K562 (cell line): ENCODE results near the gene IGLON5. TPM values are rescaled to one million over a fixed set of nuclear protein-coding genes. Genes with fewer than 3 reads are reported as not detected.
A peak's percentile ranks its signal among the peaks of the same experiment; 100 is the strongest.

Experiments
- ELF4 ChIP-seq: fragments of 450-650 bp; formaldehyde crosslinking; IDR thresholded peaks from 2 replicates; pipeline ENCODE4 v1.4.0; 2022; ENCODE audit warnings: missing genetic modification characterization
- FOXA3 ChIP-seq, 2 experiments: fragments of 450-650 bp in 1 of 2; sonication (generic) in 1 of 2; formaldehyde crosslinking; IDR thresholded peaks in 1 of 2; conservative IDR thresholded peaks in 1 of 2; 2 replicates each; pipeline versions ENCODE4 v1.4.0 to v1.8.0; 2020 to 2022; ENCODE audit warnings: mild to moderate bottlenecking in 2 of 2, missing genetic modification reagents in 1 of 2
- HCFC1 ChIP-seq: IDR thresholded peaks from 2 replicates; pipeline ENCODE4 v1.6.1; 2012; ENCODE audit warnings: low read depth, low read length, improper control_type of control experiment
- HDAC1 ChIP-seq, 2 experiments: fragments of 450-650 bp; IDR thresholded peaks; 2 replicates each; pipeline ENCODE4 v1.6.1; 2016 to 2017; ENCODE audit warnings: inconsistent platforms in 1 of 2, mild to moderate bottlenecking in 1 of 2, moderate library complexity in 1 of 2
- MCM7 ChIP-seq, 2 experiments: fragments of 450-650 bp; IDR thresholded peaks; 2 replicates each; pipeline ENCODE4 v1.6.1; 2016 to 2018
- MITF ChIP-seq: IDR thresholded peaks from 2 replicates; pipeline ENCODE4 v1.6.1; 2014; ENCODE audit warnings: antibody characterized with exemption
- NFIC ChIP-seq: fragments of 450-650 bp; IDR thresholded peaks from 2 replicates; pipeline ENCODE4 v1.6.1; 2017; ENCODE audit warnings: mild to moderate bottlenecking, inconsistent platforms
- NFXL1 ChIP-seq: fragments of 450-650 bp; formaldehyde crosslinking; IDR thresholded peaks from 2 replicates; pipeline ENCODE4 v1.4.0; 2021; ENCODE audit warnings: mild to moderate bottlenecking
- NKRF ChIP-seq: fragments of 450-650 bp; IDR thresholded peaks from 2 replicates; pipeline ENCODE4 v1.6.1; 2016; ENCODE audit warnings: borderline replicate concordance
- PTBP1 ChIP-seq: fragments of 200-400 bp; formaldehyde crosslinking; IDR thresholded peaks from 2 replicates; pipeline ENCODE4 v1.6.1; 2017; ENCODE audit warnings: low read depth, low read length
- RAD51 ChIP-seq: fragments of 450-650 bp; IDR thresholded peaks from 2 replicates; pipeline ENCODE4 v1.7.1; 2016; ENCODE audit warnings: low read depth, mild to moderate bottlenecking, borderline replicate concordance
- RBFOX2 ChIP-seq: fragments of 200-400 bp; formaldehyde crosslinking; IDR thresholded peaks from 2 replicates; pipeline ENCODE4 v1.6.1; 2017; ENCODE audit warnings: low read depth, mild to moderate bottlenecking, low read length, moderate library complexity
- RBM15 ChIP-seq: fragments of 200-400 bp; formaldehyde crosslinking; IDR thresholded peaks from 2 replicates; pipeline ENCODE4 v1.6.1; 2018; ENCODE audit warnings: mild to moderate bottlenecking, low read length, moderate library complexity; ENCODE audit not compliant: insufficient read depth
- SLC30A9 ChIP-seq: fragments of 250-450 bp; sonication (Bioruptor Pico); IDR thresholded peaks from 2 replicates; pipeline ENCODE4 v1.8.0; 2022; ENCODE audit warnings: mild to moderate bottlenecking, moderate library complexity
- SNIP1 ChIP-seq: fragments of 450-650 bp; IDR thresholded peaks from 2 replicates; pipeline ENCODE4 v1.7.1; 2017; ENCODE audit warnings: low read depth, mild to moderate bottlenecking
- SUPT5H ChIP-seq: fragments of 450-650 bp; IDR thresholded peaks from 2 replicates; pipeline ENCODE4 v1.6.1; 2016
- TARDBP ChIP-seq: fragments of 450-650 bp; IDR thresholded peaks from 2 replicates; pipeline ENCODE4 v1.6.1; 2016
- TFE3 ChIP-seq: fragments of 450-650 bp; formaldehyde crosslinking; IDR thresholded peaks from 2 replicates; pipeline ENCODE4 v1.4.0; 2020; ENCODE audit warnings: mild to moderate bottlenecking, mixed read lengths
- TRIM25 ChIP-seq: fragments of 450-650 bp; IDR thresholded peaks from 2 replicates; pipeline ENCODE4 v1.7.0; 2016; ENCODE audit warnings: borderline replicate concordance
- ZFX ChIP-seq: sonication (generic); formaldehyde crosslinking; IDR thresholded peaks from 2 replicates; pipeline ENCODE4 v1.8.0; 2022; ENCODE audit warnings: mild to moderate bottlenecking, missing genetic modification reagents, moderate library complexity
- ZNF24 ChIP-seq: fragments of 450-650 bp; IDR thresholded peaks from 2 replicates; pipeline ENCODE4 v1.6.1; 2016
- ZNF384 ChIP-seq: IDR thresholded peaks from 2 replicates; pipeline ENCODE4 v1.6.1; 2012; ENCODE audit warnings: low read depth, low read length, improper control_type of control experiment
- ZNF431 ChIP-seq: sonication (generic); formaldehyde crosslinking; IDR thresholded peaks from 2 replicates; pipeline ENCODE4 v1.8.0; 2022; ENCODE audit warnings: mild to moderate bottlenecking, missing genetic modification reagents
- polyA plus RNA-seq, 8 experiments: library from polyadenylated mRNA; depleted of rRNA in 4 of 8; stranded (reverse) in 5 of 8; unstranded in 3 of 8; fragments of >200 nt; fragmentation: Nextera tagmentation in 2 of 8; fragmentation: Illumina TruSeq in 1 of 8; extraction: Ambion mirVana in 2 of 8; extraction: Trizol in 1 of 8; gene quantifications; 2 replicates each; pipeline versions ENCODE4 v1.2.1 to v1.2.3, GENCODE V29; 2011 to 2014; ENCODE audit warnings: inconsistent platforms in 1 of 8, missing spikeins in 1 of 8
- total RNA-seq, 7 experiments: library from RNA; depleted of rRNA in 6 of 7; stranded (reverse); fragments of >200 nt in 6 of 7; fragmentation: Illumina TruSeq in 2 of 7; extraction: Trizol in 2 of 7; gene quantifications; 2 replicates each; pipeline versions ENCODE4 v1.2.1 to v1.2.3, GENCODE V29; 2011 to 2021; ENCODE audit warnings: low replicate concordance in 1 of 7

IGLON5 gene
- total and polyA plus RNA-seq, 9 of the 15 experiments (the other 6 are each of a cell fraction or from before 2014, with no cell fraction given): 0.03 to 0.22 (median 0.14) TPM; not detected in 2

GRCh38 chr19:51338563-51339312, 27.3 kb downstream of the IGLON5 start (continued):
- TF ChIP-seq ZNF24 (0 out of 2 replicates have a peak, but pooled peaks have one; percentile 1), RAD51 (peak; percentile 46; the same call in 1 of the 2 replicates), ZFX (CRISPR knock-in tag) (no peak; the same call in 1 of the 2 replicates), NFIC (0 out of 2 replicates have a peak, but pooled peaks have one; percentile 24), ZNF384 (0 out of 2 replicates have a peak, but pooled peaks have one; percentile 22), TRIM25 (no peak), SLC30A9 (CRISPR knock-in tag) (no peak), RBFOX2 (peak; percentile 60), FOXA3 (CRISPR knock-in tag; conservative IDR thresholded peaks at IDR 0.05 in 1 of 2, IDR thresholded peaks at IDR 0.05 in 1 of 2) (no peak), SNIP1 (no peak), NKRF (no peak; the same call in 1 of the 2 replicates), HCFC1 (0 out of 2 replicates have a peak, but pooled peaks have one; percentile 33), MCM7 (IDR thresholded peaks at IDR 0.05) (no peak), TFE3 (CRISPR knock-in tag) (no peak), RBM15 (no peak), SUPT5H (0 out of 2 replicates have a peak, but pooled peaks have one; percentile 14), MITF (no peak), NFXL1 (CRISPR knock-in tag) (no peak), HDAC1 (IDR thresholded peaks at IDR 0.05) (peak in 1 of 2 experiments; percentile 59; a peak in 2 of 4 replicates), PTBP1 (no peak), TARDBP (peak; percentile 52; the same call in 1 of the 2 replicates), ZNF431 (CRISPR knock-in tag) (peak; percentile 21; the same call in 1 of the 2 replicates), ELF4 (no peak)
